Naive B cell (primary cell): Measurements from ENCODE around the gene GALNT15. TPM values are rescaled to one million over a fixed set of nuclear protein-coding genes. Genes with fewer than 3 reads are reported as not detected.

ENCODE experiments used
- ATAC-seq, 2 donors: fragments of 150-1000 bp; cut with Tn5 transposase; 2 replicates each; pipeline ENCODE4 v1.10.0; 2021; ENCODE audit warnings: low read depth in 2 of 2, mild to moderate bottlenecking in 2 of 2, moderate library complexity in 2 of 2
- DNase-seq: peaks from one replicate; pipeline ENCODE4 v3.0.0; 2022
- H3K27ac Mint-ChIP-seq, 6 donors: one replicate each; pipeline ENCODE4 v1.8.0; 2020 to 2022; ENCODE audit warnings: mild to moderate bottlenecking in 6 of 6, mixed read lengths in 6 of 6, moderate library complexity in 5 of 6, inconsistent platforms in 2 of 6
- H3K27me3 Mint-ChIP-seq, 3 donors: one replicate each; pipeline ENCODE4 v1.8.0; 2021 to 2022; ENCODE audit warnings: mixed read lengths in 3 of 3, mild to moderate bottlenecking in 1 of 3
- H3K36me3 Mint-ChIP-seq, 2 donors: one replicate each; pipeline ENCODE4 v1.8.0; 2020 to 2022; ENCODE audit warnings: mixed read lengths in 2 of 2, inconsistent platforms in 1 of 2, mild to moderate bottlenecking in 1 of 2
- H3K4me1 Mint-ChIP-seq, 3 donors: one replicate each; pipeline ENCODE4 v1.8.0; 2020 to 2022; ENCODE audit warnings: mixed read lengths in 3 of 3, inconsistent platforms in 1 of 3, mild to moderate bottlenecking in 1 of 3, moderate library complexity in 1 of 3
- H3K4me3 Mint-ChIP-seq, 8 donors: one replicate each; pipeline ENCODE4 v1.8.0; 2020 to 2022; ENCODE audit warnings: mild to moderate bottlenecking in 8 of 8, mixed read lengths in 8 of 8, moderate library complexity in 8 of 8, inconsistent platforms in 2 of 8
- H3K9me3 Mint-ChIP-seq, 7 donors: one replicate each; pipeline ENCODE4 v1.8.0; 2020 to 2022; ENCODE audit warnings: mixed read lengths in 7 of 7, mild to moderate bottlenecking in 5 of 7, inconsistent platforms in 2 of 7, moderate library complexity in 1 of 7
- polyA plus RNA-seq, 6 donors: library from polyadenylated mRNA; unstranded; fragments of 300-500 nt; fragmentation: Illumina TruSeq; gene quantifications; one replicate each; pipeline ENCODE4 v1.2.3, GENCODE V29; 2021; ENCODE audit warnings: low read depth in 6 of 6

Gene GALNT15
- polyA plus RNA-seq, 6 donors from 2014 or later = not detected

- no peak for DNase-seq
- no peaks in the 10 kb centered on the region for H3K36me3 Mint-ChIP-seq
- H3K4me1 Mint-ChIP-seq = no peaks in the 10 kb centered on the region
These were observed 29.5 kb downstream of the GALNT15 start for GRCh38 chr3:16203671-16204629.

GRCh38 chr3:16204751-16205150 lies 30.3 kb downstream of the GALNT15 start:
- H3K36me3 Mint-ChIP-seq = no peaks in the 10 kb centered on the region
- no peaks in the 10 kb centered on the region for H3K4me1 Mint-ChIP-seq
- DNase-seq (no peak), ATAC-seq (no peak)
- H3K9me3 Mint-ChIP-seq = peaks cover 0 to 6% (median 0%) of the 10 kb centered on the region in 7 donors
- no peak overlapping the region for H3K4me3 Mint-ChIP-seq
- H3K27ac Mint-ChIP-seq = no peak overlapping the region
- H3K27me3 Mint-ChIP-seq = peaks cover 6 to 19% (median 11%) of the 10 kb centered on the region in 3 donors

More at GRCh38 chr3:16203671-16204629, 29.5 kb downstream of the GALNT15 start:
- peak overlapping the region in 1 of 6 donors; percentile 10 for H3K27ac Mint-ChIP-seq
- H3K27me3 Mint-ChIP-seq = peaks cover 10 to 19% (median 11%) of the 10 kb centered on the region in 3 donors
- no peak for ATAC-seq
- H3K9me3 Mint-ChIP-seq = peaks cover 0 to 6% (median 0%) of the 10 kb centered on the region in 7 donors
- no peak overlapping the region for H3K4me3 Mint-ChIP-seq

GRCh38 chr3:16205156-16205870 lies 30.8 kb downstream of the GALNT15 start:
- Mint-ChIP-seq H3K36me3 (no peaks in the 10 kb centered on the region), H3K4me1 (no peaks in the 10 kb centered on the region), H3K27me3 (peaks cover 6 to 19% (median 11%) of the 10 kb centered on the region in 3 donors), H3K27ac (peak overlapping the region in 1 of 6 donors; percentile 45), H3K9me3 (no peaks in the 10 kb centered on the region), H3K4me3 (no peak overlapping the region)
- DNase-seq (no peak), ATAC-seq (no peak)

GRCh38 chr3:16207031-16207430 lies 32.6 kb downstream of the GALNT15 start:
- H3K4me1 Mint-ChIP-seq = no peaks in the 10 kb centered on the region
- H3K27me3 Mint-ChIP-seq = peaks cover 6 to 30% (median 11%) of the 10 kb centered on the region in 3 donors
- no peak overlapping the region for H3K27ac Mint-ChIP-seq

GRCh38 chr3:16211176-16211904 lies 36.9 kb downstream of the GALNT15 start:
- H3K9me3 Mint-ChIP-seq = no peaks in the 10 kb centered on the region
- peaks cover 0 to 18% (median 0%) of the 10 kb centered on the region in 3 donors for H3K27me3 Mint-ChIP-seq
- no peak overlapping the region for H3K4me3 Mint-ChIP-seq
- no peaks in the 10 kb centered on the region for H3K4me1 Mint-ChIP-seq
- H3K36me3 Mint-ChIP-seq = no peaks in the 10 kb centered on the region
- ATAC-seq = no peak
- no peak for DNase-seq
- H3K27ac Mint-ChIP-seq = no peak overlapping the region

More at GRCh38 chr3:16207031-16207430, 32.6 kb downstream of the GALNT15 start:
- ATAC-seq = no peak
- Mint-ChIP-seq H3K9me3 (no peaks in the 10 kb centered on the region), H3K36me3 (no peaks in the 10 kb centered on the region), H3K4me3 (no peak overlapping the region)
- DNase-seq = no peak

GRCh38 chr3:16214366-16214765 lies 39.9 kb downstream of the GALNT15 start:
- peaks cover 0 to 4% of the 10 kb centered on the region in 2 donors for H3K36me3 Mint-ChIP-seq
- no peaks in the 10 kb centered on the region for H3K4me1 Mint-ChIP-seq
- peak overlapping the region in 1 of 8 donors; percentile 5 for H3K4me3 Mint-ChIP-seq
- peaks cover 0 to 1% (median 0%) of the 10 kb centered on the region in 7 donors for H3K9me3 Mint-ChIP-seq
- DNase-seq = no peak
- no peak for ATAC-seq
- H3K27ac Mint-ChIP-seq = no peak overlapping the region
- H3K27me3 Mint-ChIP-seq = peaks cover 0 to 31% (median 5%) of the 10 kb centered on the region in 3 donors

- Mint-ChIP-seq H3K9me3 (peaks cover 0 to 2% (median 0%) of the 10 kb centered on the region in 7 donors), H3K36me3 (peaks cover 0 to 4% of the 10 kb centered on the region in 2 donors), H3K4me1 (no peaks in the 10 kb centered on the region), H3K27me3 (peaks cover 0 to 27% (median 5%) of the 10 kb centered on the region in 3 donors), H3K27ac (no peak overlapping the region), H3K4me3 (no peak overlapping the region)
- no peak for ATAC-seq
- DNase-seq = no peak
These were observed 42.0 kb downstream of the GALNT15 start for GRCh38 chr3:16216373-16216935.

- Mint-ChIP-seq H3K27ac (no peak overlapping the region), H3K4me1 (peaks cover 0 to 4% (median 4%) of the 10 kb centered on the region in 3 donors), H3K9me3 (peaks cover 0 to 11% (median 2%) of the 10 kb centered on the region in 7 donors), H3K36me3 (peaks cover 0 to 8% of the 10 kb centered on the region in 2 donors), H3K27me3 (peaks cover 0 to 14% (median 5%) of the 10 kb centered on the region in 3 donors), H3K4me3 (no peak overlapping the region)
- ATAC-seq (no peak), DNase-seq (no peak)
These were observed 45.3 kb downstream of the GALNT15 start for GRCh38 chr3:16219777-16220176.

GRCh38 chr3:16221990-16222389 lies 47.5 kb downstream of the GALNT15 start:
- no peak overlapping the region for H3K4me3 Mint-ChIP-seq
- DNase-seq (no peak), ATAC-seq (no peak)
- H3K36me3 Mint-ChIP-seq = peaks cover 0 to 8% of the 10 kb centered on the region in 2 donors
- peaks cover 0 to 4% (median 4%) of the 10 kb centered on the region in 3 donors for H3K4me1 Mint-ChIP-seq
- H3K9me3 Mint-ChIP-seq = peaks cover 0 to 22% (median 5%) of the 10 kb centered on the region in 7 donors
- H3K27me3 Mint-ChIP-seq = peaks cover 0 to 14% (median 5%) of the 10 kb centered on the region in 3 donors
- no peak overlapping the region for H3K27ac Mint-ChIP-seq

GRCh38 chr3:16222547-16222946 lies 48.1 kb downstream of the GALNT15 start:
- Mint-ChIP-seq H3K36me3 (peaks cover 0 to 8% of the 10 kb centered on the region in 2 donors), H3K4me3 (no peak overlapping the region), H3K27me3 (peaks cover 0 to 14% (median 5%) of the 10 kb centered on the region in 3 donors), H3K4me1 (peaks cover 0 to 4% (median 4%) of the 10 kb centered on the region in 3 donors), H3K27ac (no peak overlapping the region), H3K9me3 (peaks cover 0 to 22% (median 5%) of the 10 kb centered on the region in 7 donors)
- ATAC-seq (no peak), DNase-seq (no peak)

GRCh38 chr3:16224325-16224724 lies 49.8 kb downstream of the GALNT15 start:
- H3K4me1 Mint-ChIP-seq = peaks cover 0 to 4% (median 4%) of the 10 kb centered on the region in 3 donors
- H3K27me3 Mint-ChIP-seq = peaks cover under 1 to 4% (median 2%) of the 10 kb centered on the region in 3 donors
- H3K27ac Mint-ChIP-seq = no peak overlapping the region
- H3K9me3 Mint-ChIP-seq = peaks cover 0 to 22% (median 5%) of the 10 kb centered on the region in 7 donors
- DNase-seq = no peak
- no peak overlapping the region for H3K4me3 Mint-ChIP-seq
- ATAC-seq = peak in 1 of 2 donors; percentile 30
- peaks cover 0 to 4% of the 10 kb centered on the region in 2 donors for H3K36me3 Mint-ChIP-seq

GRCh38 chr3:16227566-16227965 lies 53.1 kb downstream of the GALNT15 start:
- no peak overlapping the region for H3K27ac Mint-ChIP-seq

More at GRCh38 chr3:16227566-16227965, 53.1 kb downstream of the GALNT15 start:
- no peak overlapping the region for H3K4me3 Mint-ChIP-seq
- peaks cover 0 to 4% (median 0%) of the 10 kb centered on the region in 3 donors for H3K27me3 Mint-ChIP-seq
- no peak for ATAC-seq
- H3K9me3 Mint-ChIP-seq = peaks cover 0 to 14% (median 4%) of the 10 kb centered on the region in 7 donors
- no peak for DNase-seq
- no peaks in the 10 kb centered on the region for H3K36me3 Mint-ChIP-seq
- peaks cover 0 to 4% (median 4%) of the 10 kb centered on the region in 3 donors for H3K4me1 Mint-ChIP-seq
